HG03565 (cell line): Measurements from ENCODE around the gene IQGAP2.

Source experiments
- ATAC-seq: cut with Tn5 transposase; IDR thresholded peaks from one replicate; pipeline ENCODE4 v1.9.1; 2021; ENCODE audit warnings: mild to moderate bottlenecking, moderate library complexity; ENCODE audit not compliant: unreplicated experiment

Gene IQGAP2

DNA sequence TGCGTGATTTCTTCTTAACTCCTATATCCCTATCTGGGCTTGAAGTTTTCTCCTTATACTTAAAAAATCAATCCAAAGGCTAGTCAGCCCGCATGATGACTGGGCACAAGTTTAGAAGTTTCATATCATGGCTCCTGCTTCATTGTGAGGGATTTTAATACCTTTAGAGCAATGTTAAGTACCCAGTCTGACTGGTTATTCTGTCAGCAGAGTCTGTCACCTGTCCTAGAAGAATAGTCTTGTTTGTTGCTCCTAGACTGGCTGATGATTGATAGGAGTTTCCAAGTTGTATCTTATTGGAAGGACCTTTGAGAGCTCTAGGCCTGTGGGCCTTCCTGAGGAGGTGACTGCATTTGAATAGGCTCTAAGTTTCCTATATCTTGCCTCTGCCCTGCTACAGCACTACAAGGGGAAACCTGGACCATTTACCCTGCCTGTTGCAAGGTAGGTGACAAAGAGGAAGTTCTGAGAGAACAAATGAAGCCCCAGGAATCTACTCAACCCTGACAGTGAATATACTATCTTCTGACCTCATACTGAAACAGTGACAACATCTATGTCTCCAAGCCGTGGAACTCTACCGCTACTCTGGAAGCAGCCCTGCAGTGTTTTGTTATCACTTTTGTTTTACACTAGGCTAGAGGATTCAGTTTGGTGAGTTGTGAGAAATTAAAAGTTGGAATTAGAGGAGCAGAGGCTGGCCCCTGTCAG lies 153.6 kb downstream of the IQGAP2 start:
- ATAC-seq = peak; percentile 95

DNA sequence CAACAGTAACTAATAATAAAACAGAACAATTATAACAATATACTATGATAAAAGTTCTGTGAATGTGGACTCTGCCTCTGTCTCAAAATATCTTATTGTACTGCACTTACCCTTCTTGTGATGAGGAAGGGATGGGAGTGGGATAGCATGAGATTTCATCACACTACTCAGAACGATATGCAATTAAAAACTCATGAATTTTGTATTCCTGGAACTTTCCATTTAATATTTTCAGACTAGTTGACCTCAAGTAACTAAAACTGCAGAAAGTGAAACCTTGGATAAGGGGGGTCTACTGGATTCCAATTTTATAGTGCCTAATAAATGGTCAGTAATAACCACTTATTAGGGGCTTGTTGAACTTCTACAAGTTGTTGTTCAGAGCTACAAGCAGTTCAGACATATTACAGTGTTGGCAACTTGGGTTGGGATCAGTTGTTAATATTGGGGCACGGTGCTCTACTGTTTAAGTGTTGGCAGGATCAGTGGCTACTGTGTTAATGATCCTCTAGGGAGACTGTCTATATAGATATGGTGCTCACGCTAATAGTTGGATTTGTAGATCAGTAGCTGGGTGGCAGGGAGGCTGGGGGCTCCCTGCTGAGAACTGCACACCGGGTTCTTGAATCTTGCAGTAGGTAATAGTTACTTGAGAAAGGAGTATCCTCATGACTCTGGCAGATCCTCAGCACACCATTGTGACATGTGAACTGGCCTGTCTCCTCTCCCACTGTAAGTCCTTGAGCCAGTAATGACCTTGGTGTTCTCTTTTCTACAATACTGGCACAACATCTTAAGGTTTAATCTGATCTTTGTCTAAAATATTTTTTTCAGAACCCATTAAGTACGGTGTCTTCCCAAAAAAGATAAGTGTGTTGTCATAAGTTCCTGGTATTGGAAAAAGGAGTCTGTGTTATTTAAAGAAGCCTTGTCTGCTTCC lies 158.1 kb downstream of the IQGAP2 start:
- no peak for ATAC-seq

DNA sequence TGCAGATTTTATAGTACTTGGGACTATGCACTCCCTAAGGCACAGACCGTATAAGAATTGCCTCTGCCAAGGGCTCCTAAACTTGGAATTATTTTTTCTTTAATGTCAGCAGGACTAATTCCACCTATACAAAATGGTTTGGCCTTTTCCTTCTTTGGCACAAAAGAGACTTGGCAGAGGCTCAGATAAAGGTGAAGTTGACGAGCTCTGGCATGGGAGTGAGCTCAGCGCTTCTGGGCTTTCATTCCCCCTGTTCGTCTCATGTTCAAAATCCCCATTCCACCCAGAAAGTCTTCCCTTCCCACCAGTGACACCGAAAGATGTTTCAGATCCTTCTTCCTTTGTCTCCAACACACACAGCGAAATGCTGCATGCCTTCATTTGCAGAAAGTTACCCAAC lies 158.9 kb downstream of the IQGAP2 start:
- no peak for ATAC-seq

DNA sequence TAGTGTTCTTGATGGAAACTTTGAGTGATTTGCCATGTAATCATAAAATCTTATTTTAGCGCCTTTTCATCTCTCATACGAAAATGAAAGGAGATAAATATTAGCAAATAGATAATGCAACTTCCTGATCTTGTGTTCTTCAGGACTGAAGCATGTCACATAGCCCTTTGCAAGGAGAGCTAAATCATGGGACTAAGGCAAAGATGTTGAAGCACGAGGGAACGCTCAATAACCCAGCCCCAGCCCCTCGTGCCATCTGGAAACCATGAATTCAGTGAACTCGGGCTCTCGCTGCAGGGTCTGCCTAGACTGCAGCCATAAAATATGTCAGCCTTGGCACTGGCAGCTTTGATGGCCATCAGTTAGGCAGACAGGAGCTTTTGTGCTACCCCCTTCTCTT lies 161.9 kb downstream of the IQGAP2 start:
- ATAC-seq = no peak

DNA sequence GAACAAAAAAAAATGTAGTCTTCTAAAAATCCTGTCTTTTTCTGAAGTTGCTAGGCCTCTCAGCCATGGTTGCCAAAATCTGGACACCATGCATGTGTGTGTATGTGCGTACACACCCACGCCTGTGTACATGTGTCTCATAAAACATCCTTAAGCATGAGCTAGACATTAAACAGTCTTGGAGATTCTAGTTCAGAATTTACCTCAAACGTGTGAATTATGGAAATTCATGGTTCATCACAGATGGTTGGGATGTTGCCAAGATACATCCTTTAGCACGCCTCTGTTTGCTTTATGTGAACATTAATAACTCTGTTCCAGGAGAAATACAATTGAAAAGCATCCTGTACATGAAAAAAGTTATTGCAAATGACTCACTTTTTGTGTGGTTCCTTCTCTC lies 167.1 kb downstream of the IQGAP2 start:
- ATAC-seq = no peak

DNA sequence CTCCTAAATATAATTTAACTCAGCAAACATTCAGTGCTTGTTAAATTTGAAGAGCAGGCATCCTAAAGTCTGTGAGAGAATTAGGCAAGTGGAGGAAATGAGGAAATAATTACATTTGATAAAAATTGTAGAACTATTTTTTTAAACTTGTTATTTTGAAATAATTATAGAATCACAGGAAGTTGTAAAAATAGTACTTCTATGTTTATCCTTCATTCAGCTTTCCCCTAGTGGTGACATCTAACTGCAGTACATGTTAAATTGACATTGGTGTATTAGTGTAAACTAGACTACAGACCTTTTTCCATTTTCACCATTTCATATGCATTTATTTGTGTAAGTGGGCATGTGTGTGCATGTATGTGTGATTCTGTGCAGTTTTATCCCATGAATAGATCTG lies 168.5 kb downstream of the IQGAP2 start:
- no peak for ATAC-seq

DNA sequence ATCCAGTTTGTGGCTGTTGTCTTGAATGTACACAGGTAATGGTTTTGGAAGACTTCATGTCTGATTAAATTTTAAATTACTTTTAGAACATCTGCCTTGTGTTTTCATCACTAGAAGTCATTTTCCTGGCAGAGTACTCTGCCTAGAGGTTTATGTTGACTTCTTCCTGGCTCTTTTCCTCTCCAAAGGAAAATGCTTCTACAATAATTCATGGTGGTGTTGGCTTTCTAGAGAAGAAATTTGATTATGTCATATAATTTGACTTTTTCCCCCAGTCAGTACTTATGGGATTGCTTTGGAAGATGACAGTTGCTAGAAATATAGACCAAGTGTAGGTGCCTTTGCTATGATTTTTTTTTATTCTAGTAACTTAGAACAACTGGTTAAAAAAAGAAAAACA lies 173.4 kb downstream of the IQGAP2 start:
- ATAC-seq = no peak

DNA sequence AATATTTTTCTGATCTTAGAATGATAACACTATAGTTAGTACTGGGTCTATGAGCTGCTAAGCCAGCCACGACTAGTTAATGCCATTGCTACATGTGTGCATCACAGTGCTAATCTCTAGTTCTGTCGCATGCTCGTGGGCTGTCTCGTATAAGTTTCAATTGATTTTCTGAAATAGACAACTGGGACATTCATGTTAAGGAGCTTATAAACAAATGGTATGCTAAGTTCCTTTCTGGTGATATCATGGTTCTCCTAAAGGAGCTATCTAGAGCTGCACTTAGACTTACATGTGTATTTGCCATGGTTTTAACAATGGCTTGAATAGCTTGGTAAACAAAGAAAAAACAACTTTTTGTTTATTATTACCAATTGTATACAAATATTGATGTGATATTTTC lies 173.9 kb downstream of the IQGAP2 start:
- no peak for ATAC-seq

DNA sequence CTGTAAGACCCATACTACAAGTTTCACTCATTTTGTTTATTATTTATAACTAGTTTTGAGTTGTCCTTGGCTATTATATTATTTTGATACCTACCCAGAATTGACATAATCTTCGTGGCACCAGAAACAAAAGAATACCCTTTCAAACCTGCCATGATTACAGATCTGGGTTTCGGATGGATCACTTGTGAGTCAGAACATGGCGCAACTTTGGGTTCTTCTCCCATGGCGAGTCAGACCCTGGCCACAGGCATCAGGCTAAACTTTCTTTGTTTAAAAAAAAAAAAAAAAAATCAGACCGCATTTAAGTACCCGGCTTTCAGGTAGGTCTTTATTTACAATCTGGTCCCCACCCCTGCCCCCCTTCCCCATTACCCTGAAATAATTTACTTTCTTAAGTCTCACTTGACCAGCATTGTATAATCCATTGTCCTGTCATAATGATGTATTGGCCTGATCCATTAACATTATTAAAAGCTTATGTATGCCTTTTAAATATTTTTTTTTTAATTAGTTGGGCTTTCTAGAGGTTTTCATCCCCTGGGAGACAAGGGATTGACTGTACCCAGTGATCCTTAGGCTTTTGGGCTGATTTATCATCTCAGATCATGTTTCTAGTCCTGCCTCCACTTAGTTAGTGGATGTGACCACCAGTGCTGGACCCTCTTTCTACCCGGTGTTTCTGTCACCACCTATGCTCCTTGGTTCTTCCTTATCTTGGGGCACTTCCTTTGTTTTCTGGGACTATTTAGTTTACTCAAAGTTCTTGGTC lies 176.3 kb downstream of the IQGAP2 start:
- no peak for ATAC-seq

DNA sequence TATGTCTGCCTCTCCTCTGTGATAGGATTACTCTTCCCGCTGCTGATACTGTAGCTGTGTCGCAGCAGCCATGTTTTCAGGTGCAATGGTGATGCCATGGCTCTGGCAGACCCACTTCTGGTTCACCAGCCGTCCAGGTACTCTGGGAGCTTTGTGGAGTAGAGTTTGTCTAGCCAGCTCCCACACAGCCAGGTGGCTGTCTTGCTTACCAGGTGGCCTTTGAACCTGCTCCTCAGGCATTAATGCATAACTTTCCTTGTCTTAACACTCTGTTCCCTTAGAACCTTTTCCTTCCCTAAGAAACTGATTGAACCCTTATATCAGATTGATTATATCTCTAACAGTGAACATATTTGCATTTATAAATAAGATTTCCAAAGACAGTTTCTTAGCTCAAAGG lies 177.9 kb downstream of the IQGAP2 start:
- ATAC-seq = no peak

DNA sequence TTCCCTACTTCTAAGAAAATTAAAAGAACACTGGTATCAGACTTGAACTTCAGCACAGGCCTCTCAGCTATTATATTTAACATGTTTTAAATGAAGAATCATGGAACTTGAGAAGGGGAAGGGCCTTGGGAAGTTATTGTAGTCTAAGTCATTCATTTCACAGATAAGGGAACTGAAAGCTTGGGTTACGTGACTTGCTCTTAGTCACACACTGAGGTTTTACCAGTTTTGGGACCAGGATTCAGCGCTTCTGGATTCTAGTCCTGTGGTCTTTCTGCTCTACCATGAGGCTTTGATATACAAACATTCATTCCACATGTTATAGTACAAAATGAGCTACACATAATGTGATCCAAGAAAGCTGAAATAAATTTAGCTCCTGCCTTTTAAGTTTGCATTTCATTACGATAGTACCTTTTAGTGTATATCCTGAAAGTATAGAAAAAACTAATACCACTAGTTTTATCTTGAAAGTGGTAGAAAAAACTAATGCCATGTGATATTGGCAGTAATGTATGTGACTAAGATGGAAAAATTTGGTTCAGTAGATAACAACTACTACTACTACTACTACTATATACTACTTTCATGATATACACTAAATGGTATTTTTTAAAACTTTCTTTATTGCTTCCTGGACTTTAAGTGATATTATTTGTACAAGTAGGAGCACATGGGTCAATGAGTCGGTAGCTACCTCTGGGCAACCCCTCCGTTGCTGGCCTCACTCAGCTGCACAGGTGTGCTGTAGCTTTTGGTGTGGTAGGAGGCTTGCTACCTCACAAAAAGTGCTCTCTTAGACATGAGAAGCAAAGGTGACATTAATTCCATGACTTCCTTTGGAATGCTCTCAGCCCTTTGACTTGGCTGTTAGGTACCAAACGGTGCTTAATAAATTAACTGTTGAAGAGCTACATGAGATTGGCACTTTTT lies 179.4 kb downstream of the IQGAP2 start:
- peak; percentile 64 for ATAC-seq

DNA sequence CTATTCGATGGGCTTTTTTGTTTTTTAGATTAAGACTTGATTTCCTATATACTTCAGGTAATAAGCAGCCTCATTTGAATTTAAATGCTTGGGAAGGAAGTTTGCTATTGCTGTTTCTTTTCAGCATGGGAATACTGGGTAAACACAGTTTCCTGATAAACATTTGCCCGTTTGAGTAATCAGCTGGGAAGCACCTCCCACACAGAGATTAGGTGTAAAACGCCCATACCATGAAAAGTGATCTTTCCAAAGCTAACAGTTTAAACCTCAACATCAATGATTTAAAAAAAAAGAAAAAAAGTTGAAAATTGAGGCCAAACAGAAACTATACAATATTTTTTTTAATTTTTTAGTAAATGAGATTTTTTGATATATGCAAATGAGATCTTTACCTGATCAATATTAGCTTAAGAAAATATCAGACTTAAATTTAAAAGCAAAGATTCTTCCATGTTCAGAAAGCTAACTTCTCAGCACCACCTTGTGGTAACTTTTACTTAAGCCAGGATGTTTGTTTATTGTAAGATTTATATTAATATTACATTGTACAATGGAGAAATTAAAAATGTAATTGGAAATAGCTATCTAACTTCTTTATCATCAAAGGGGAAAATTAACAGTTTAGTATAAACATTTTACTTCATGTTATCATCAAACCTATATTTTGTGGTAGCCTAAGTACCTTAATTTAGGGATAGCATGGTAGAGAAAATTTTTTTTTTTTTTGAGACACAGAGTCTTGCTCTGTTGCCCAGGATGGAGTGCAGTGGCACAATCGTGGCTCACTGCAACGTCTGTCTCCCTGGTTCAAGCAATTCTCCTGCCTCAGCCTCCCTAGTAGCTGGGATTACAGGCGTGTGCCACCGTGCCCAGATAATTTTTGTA lies 180.3 kb downstream of the IQGAP2 start:
- no peak for ATAC-seq

DNA sequence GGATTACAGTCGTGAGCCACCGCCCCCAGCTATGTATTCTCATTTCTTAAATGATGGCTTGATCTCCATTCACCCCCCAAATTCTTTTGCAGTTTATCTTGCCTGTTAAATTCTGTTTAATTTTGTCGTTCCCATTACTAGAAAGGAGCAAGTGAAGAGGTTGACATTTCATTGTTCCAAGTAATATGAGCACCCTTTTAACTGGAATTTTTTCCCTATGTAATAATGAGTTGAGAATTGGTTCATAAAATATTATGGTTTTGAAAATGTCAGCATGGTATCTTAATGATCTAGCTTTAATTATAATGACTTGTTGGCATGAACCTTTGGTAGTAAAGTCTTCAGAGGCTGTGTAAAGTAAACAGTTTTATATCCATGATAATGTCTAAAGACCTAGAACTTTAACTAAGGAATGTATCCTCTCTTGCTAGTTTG lies 182.7 kb downstream of the IQGAP2 start:
- ATAC-seq = no peak

DNA sequence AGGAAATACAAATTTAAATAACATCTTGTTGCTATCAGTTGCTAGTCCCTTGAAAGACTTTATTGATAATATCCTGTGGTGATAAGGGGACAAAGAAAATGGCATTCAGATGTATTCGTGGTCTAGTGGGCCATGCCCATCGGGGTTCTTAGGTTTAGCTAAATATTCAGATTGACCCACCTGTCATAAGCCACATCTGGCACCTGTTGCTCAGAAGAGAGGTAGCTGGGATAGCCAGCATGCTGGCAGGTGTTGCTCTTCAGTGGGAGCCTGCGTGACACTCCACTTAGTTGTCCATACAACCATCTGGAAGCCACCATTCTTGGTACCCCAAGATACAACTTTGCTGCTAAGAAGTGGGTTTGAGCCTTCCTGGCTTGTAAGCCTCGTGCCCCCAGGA lies 183.4 kb downstream of the IQGAP2 start:
- ATAC-seq = no peak

DNA sequence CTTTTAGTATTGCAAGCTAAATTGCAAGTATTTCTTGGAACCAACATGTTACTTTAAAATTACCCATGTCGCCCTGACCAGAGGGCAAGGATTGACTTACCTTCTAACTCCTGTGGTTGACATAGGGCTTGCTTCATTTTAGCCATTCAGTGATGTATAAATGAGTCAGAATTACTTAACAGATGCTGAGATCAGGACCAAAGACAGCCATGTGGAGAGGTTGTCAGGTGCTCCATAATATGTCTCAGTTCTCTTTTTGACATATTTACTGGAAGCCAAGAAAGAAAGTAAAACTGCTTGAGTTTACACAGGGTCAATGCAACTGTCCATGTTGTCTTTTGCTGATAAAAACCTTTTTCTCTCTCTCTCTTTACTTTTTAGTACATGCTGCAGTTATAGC lies 186.9 kb downstream of the IQGAP2 start:
- peak; percentile 85 for ATAC-seq

DNA sequence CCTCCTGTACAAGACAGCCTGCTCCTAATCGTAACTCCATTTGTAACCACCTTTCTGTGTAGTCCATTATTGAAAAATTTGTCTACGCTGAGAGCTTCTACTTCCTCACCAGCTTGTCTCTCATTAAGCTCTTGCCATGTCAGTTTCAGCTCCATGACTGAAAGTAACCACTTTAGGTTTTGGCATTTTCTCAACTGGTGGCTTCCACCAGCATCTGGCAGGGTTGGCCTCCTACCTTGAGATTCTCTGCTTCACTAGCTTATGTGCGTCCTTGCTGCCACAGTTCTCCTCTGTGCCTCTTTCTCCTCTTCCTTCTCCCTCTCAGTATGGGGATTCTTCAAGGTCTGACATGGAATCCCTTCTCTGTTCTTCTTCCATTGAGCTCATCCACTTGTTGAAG lies 188.3 kb downstream of the IQGAP2 start:
- no peak for ATAC-seq

DNA sequence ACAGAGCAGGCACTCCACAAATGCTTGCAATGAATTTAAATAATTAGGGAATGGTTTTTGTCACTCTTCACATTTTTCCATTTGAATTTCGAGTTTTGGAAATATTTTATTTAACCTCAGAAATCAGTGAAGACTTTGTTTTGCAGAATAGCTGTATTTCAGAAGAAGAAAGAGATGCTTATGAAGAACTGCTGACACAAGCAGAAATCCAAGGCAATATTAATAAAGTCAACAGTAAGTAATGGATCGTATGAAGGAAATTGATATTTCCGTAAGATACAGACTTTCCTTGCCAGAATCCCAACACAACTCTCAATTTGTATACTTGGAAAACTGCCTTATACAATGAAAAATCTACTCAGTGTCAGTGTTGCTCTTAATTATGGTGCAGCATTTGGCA lies 189.6 kb downstream of the IQGAP2 start:
- no peak for ATAC-seq

DNA sequence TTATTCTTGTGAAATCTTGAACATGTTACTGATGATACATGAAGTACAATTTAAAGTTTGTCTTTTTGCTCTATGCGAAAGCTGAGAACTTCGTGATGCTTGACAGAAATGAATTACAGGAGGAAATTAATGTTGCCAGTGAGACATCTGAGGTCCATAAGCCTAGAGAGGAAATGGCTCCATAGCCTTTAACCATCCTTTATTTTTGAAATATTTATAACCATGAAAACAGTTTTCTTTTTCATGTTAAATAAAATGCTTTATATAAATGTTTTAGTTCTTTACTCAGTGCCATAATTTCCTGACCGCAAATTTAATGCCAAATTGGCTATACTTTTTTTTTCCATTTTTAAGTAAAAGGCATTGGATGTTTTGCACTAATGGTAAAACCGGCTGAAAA lies 191.0 kb downstream of the IQGAP2 start:
- no peak for ATAC-seq

DNA sequence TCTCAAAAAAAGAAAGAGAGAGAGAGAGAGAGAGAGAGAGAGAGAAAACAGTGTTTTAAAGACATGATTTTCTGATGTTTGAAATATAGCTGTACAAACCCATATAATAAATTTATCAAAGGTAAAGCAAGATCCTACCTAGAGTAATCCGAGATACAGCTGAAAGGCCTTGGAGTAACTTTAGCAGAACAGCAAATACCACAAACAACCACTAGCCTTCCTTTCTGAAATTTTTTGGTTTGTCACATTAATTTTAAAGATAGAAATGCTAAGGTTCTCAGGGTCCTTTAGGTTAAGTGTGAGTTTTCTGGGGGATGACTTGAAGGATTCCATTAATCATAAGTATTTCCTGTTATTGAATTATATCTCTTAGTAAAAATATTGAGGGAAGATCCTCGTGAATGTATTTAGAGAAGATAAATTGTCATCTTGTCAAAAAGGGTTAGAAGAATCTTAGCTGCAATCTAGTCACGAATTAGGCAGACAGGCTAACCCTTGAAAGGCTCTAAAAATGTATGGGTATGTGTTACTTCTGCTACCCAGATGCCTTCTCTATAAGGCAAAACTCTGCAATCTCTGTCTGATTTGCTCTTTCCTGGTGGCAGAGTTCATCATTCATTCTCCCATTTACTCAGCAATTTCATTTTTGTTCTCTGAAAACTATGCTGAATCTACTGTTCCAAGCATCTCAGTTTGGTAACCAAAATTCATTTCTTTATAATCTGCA lies 192.8 kb downstream of the IQGAP2 start:
- no peak for ATAC-seq
